HG03432 (cell line): ENCODE measurements around the gene LHX5.
"Not testable (repeated sequence)": the region's sequence is repeated elsewhere in the genome, so short reads cannot be mapped to it uniquely, and the experiment has no call there.

Experiments used
- ATAC-seq: cut with Tn5 transposase; IDR thresholded peaks from one replicate; pipeline ENCODE4 v1.9.1; 2021; ENCODE audit warnings: mild to moderate bottlenecking, moderate library complexity; ENCODE audit not compliant: unreplicated experiment

LHX5 gene

DNA sequence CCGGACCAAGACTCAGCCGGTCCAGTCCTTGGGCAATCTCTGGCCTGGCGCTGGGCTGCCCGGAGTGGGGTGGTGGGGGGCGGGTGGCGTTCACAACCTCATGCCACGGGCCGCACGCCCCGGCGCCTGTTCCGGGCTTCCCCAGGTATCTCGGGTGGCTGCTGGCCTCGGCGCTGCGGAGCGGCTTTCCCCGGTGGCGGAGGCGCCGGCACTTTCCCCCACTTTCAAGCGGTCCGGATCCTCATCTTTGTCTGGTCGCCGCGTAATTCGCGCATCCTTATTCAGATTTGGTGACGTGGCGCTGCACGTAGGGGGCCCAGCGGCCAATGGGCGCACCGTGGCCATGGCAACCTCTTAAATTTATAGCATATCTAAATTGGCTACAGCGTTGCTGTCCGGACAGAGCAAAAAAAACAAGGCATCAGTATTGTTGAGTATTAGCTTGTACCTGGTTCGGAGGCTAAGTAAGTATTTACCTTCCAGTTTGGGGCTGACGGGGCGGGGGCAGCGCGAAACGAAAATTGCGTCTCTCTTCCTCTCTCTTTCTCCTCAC is at the start of gene LHX5:
Gene LHX5, minus strand, starts transcription at position 253 of the 553 bp plus-strand sequence. CDS start 373 bp downstream, outside the sequence.
- no peak for ATAC-seq

DNA sequence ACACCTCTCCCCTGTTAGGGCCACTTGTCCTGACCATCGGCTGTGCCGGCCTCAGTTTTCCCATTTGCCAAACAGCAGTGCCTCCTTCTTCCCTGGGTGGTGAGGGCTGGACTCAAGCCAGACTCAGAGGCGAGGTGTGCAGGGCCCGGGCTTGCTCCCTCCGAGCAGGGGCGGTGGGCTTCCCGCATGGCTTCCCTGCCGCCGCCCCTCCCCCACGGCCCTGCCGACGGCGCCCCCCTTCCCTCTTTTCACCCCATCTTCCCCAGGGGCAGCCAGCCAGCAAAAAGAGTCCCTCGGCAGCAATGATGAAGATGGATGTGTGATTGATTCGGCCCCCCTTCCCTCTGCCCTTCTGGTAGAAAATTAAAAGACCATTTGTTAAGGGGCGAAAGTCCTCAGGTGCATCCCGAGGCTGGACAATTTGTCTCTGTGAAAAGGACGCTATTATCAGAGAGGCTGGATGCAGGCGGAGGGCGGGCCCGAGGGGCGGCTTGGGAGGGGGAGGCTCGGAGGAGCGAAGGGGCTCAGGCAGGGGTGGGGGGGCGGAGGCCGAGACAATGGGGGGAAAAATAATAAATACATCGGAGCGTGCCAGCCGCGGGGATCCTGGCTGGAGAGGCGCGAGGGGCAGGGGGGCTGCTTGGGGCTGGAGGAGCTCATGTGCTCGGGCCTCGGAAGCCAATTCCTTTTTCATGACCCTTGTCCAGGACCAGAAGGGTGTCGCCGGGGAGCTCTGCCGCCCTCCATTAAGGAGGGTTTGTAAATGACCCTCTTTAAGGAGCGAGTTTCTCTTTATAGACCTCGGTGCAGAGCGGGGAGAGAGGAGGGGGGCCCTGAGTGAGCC is 48.0 kb upstream of the LHX5 start:
- no peak for ATAC-seq

DNA sequence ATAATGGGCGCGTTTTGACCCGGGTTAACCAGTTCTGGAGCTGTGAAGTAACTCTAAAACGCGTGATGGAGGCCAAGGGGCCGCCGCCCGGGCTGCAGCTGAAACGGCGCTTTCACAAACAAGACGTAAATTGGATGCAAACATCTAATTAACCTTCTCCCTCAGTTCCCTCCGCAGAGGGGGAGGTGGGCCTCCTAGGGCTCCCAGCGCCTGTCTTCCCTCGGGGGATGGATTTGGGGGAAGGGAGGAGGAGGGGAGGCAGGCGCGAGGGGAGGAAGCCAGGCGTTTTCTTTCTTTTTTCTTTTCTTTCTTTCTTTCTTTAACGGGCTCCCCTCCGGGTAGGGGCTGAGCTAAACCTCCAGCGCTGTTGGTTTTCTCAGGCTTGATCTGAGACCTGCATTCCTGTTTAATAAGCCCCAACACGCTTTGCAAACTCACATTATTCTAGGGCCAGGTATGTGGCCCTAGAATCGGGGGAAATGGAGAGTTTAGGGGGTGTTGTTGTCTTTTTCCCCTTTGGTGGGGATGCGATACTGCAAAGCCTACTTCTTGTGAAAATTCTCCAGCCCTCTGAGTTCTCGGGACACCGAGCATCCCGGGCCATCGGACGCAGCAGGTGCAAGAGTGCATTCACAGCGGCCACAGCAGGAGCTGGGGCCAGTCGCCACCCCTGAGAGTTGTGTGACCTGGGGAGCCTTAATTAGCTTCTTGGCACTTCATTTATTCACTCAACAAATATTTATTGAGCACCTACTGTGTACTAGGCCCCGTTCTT is 43.6 kb upstream of the LHX5 start:
- no peak for ATAC-seq

DNA sequence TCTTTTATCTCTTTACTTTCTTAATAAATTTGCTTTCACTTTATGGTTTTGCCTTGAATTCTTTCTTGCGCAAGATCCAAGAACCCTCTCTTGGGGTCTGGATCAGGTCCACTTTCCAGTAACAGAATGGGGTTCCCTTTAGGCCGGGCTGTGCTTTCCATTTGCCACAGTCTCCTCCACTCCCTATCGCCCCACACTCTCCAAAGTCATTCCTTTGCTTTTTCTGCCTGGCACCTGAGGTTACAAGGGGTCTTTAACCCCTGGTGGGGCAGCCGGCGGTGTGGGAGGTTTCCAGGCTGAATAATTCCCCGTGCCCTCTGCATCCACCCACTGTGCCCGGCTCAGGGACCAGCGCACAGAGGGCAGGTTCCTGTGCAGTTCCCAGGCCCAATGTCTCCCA is 42.9 kb upstream of the LHX5 start:
- no peak for ATAC-seq

DNA sequence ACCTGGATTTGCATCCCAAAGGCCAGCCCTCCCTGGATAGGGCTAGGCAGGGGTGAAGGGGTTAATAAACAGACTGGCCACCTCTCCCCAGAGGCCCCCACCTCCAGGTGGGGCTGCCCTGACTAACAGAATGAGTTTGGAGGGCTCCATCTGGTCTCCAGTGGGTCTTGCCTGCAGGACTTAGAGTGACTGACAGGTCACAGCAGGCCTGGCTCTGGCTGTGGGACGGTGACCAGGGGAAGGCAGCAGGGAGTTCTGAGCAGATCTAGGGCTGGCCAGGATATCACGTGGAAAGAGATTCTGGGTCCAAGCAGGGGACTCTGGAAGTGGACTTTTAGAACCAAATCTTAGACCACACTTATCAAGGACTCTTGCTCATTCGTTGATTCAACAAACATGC is 40.9 kb upstream of the LHX5 start:
- ATAC-seq, result no peak

DNA sequence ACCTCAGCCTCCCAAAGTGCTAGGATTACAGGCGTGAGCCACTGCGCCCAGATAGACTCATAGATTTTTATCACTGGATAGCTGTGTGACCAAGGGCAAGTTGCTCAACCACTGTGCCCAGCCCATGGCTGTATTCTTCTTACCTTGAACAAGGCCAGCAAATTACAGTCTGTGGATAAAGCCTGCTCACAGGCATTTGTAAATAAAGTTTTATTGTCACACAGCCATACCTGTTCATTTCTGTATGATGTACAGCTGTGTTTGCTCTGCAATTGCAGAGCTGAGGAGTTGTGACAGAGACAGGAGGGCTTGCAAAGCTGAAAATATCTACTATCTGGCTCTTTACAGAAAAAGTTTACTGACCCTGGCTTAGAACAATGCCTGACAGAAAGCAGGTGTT is 35.2 kb upstream of the LHX5 start:
- no peak for ATAC-seq

DNA sequence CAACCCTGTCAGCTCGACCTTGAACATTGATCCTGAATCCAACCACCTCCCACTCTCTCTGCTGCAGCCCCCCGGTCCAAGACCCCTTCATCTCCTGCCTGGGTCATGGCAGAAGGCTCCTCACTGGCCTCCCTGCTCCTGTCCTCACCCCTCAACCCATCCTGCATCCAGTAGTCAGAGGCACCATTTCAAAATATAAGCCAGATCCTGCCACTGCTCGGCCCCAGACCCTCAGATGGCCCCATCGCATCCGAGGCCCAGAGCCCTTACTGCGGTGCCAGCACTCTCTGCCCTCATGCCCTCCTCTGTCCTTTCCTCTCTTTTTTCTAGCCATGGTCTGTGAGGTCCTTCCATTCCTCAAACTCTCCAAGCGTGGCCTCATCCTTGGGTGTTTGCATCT is 34.3 kb upstream of the LHX5 start:
- ATAC-seq, result no peak

DNA sequence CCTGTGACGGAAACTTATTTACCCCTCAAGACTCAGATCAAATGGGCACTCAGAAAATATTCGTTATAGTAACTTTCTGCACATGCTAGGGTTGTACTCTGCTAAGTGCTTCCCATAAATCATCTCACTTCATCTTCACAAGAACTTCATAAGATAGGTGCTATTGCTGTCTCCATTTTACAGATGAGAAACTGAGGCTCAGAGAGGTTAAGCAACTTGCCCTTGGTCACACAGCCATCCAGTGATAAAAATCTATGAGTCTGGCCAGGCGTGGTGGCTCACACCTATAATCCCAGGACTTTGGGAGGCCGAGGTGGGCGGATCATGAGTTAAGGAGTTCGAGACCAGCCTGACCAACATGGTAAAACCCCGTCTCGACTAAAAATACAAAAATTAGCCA is 33.2 kb upstream of the LHX5 start:
- no peak for ATAC-seq

DNA sequence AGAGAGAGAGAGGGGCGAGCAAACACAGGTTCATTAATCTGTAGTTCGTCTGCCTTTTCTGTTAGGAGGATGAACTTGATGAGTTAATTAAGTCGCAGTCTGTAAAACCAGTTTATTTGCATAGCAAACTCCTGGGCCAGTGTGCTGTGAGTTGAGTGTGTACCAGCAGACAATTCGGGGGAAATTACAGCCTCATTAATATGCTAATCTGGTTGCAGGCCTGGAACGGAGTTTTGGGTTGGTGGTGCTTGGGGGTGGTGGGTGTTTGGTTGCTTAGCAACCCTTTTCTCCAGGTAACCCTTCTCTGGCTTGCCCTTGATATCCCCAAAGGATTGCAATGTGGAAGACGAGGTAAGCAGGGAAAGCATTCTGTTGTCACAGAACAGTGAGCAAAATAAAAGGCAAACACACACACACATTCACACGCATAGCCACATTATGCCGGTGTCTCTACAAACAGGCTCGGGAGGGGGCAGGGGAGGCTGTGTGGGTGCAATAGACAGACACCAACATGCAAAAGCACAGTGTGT is 29.2 kb upstream of the LHX5 start:
- ATAC-seq, result no peak

DNA sequence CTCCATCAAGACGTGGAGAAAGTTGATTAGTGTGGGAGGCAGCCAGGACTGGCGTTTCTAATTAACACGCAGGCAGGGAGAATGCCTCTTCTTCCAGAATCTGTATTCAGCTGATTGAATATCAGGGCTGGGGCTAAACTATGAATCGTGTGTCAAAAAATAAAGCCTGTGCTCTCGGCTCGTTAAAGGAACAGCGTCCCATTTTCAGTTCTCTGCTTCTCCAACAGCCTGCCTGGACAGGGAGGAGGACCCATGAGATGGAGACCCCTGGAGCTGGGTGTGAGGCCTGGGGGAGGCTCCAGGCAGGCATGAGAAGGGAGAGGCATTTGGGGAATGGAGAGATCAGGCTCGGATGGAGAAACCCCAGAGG is 28.6 kb upstream of the LHX5 start:
- no peak for ATAC-seq

DNA sequence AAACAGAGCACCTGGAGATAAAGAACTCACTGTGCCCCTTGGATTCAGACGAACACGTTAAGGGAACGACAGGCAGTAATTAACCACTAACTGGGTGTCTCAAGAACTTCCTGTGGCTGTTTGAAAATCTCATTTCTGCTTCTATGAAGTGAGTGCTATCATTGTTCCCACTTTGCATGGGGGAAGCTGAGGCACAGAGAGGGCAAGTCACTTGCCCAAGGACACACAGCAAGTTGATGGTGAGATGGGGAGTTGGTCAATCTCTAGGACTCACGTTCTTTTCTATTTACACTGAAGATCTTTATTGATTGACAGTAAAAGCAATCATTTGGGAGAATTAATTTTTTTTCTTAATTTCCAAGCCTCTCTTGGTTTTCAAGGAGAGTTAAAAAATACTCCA is 26.8 kb upstream of the LHX5 start:
- no peak for ATAC-seq

DNA sequence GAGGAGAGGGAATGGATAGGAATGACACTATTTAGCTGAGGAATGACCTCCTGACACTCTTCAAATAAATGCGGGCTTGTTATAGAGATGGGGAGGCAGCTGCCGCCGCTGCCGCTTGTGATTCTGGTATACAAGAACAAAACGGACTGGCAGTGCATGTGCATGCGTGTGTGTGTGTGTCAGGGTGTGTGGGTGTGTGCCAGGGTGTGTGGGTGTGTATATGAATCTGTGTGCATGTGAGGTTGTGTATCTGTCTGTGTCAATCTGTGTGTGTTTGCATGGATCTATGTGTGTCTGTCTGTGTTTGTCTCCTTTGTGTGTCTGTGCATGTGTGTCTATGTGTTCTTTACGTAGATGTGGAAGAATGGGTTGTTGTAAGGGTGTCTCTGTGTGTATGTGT is 26.0 kb upstream of the LHX5 start:
- no peak for ATAC-seq

DNA sequence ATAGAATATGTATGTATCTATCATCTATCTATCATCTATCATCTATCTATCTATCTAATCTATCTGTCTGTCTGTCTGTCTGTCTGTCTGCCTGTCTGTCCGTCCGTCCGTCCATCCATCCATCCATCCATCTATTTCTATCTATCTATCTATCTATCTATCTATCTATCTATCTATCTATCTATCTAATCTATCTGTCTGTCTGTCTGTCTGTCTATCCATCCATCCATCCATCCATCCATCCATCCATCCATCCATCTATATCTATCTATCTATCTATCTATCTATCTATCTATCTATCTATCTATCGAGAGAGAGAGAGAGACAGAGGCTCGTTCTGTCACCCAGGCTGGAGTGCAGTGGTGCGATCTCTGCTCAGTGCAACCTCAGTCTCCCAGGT is 24.3 kb upstream of the LHX5 start:
- not testable (repeated sequence) for ATAC-seq

DNA sequence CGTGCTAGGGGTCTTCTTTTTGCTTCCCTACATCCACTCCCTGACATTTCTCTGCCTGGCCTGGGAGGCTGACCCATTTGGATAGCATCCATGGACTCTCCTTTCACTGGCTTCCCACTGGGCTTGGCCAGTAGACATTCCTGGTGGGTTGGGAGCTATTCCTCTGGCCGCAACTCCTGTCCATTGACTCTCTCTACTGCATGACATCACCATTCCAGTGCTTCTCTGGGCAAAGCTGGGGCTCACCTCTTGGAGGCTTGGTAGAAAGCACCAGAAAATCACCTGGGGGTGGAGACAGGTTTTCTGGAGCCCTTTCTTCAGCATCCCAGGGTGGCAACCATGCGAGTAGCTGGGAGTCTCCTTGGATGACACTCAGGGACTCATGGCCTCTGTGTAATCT is 16.7 kb upstream of the LHX5 start:
- no peak for ATAC-seq

DNA sequence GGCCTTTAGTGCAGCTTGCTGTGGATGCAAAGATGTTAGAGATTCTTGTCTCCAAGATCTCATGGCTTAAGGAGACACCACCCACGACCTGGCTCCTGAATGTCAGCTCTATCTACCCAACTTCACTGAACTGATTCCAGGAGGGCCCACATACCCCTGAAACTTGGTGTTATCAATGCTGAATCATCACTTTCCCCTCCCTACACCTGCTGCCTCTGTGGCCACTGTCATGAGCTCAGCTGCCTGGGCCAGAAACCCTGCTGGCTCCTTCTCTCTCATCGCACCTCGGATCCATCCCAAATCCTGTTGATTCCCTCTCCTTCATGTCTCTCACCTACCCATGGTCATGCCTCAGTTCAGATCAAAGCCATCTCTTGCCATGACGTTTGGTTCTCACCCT is 15.1 kb upstream of the LHX5 start:
- no peak for ATAC-seq

DNA sequence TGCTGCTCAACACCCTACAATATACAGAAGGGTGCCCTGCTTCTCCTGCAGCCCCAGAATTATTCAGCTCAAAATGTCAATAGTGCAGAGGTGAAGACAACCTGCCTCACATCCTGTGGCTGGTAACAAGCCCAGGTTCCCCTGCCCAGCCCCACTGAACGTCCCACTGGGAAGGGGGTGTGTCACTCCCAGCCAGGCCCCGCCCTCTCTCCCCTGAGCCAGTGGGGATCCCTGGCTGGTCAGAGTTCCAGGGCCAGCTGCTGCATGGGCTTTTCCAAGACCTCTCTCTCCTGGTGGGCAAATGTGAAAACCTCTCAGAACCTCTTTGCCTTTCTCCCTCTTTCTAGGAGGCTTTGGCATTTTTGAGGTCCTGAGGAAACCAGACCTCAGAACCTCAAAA is 13.7 kb upstream of the LHX5 start:
- ATAC-seq, result no peak

DNA sequence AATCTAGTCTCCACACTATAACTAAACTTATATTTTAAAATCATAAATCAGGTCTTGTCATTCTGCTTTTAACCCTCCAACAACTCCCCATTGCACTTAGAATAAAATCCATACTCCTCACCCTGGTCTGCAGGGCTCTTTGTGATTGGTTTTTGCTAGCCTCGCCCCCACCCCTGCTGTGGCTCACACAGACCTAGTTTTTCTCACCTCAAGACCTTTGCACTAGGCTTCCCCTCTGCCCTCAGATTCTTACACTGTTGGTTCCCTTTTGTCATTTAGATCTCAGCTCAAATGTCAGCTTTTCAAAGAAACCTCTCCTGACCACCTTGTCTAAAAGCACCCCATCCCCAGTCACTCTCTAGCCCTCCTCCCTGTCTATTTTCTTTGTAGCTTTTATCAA is 10.7 kb upstream of the LHX5 start:
- ATAC-seq, result no peak

DNA sequence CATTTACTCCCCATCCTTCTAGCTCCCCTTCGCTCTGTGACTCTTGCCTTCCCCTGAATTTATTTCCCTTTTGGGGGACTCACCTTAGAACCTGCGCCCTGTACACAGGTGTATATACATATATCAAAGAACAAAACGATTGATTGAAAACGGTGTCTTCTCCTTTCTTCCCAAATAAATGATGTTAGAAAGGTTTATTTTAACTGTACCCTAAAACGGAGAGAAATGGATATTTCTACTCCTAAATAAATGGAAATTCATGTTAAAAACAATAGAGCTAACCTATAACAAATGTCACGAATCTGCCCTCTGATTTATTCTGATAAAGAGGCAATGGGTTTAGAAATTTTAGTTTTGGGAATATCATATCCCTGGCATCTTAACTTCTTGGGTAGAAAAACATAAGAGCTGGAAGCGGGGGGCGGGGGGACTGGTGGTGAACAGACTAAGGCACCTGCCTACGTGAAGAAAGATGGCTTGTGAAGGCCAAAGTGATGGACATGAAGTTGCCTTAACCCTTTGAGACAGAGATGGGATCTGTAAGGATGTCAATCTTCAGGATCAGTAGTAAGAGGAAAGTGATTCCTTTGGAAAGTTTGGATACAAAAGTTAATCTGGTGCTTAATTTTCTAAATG is 8.8 kb upstream of the LHX5 start:
- no peak for ATAC-seq

DNA sequence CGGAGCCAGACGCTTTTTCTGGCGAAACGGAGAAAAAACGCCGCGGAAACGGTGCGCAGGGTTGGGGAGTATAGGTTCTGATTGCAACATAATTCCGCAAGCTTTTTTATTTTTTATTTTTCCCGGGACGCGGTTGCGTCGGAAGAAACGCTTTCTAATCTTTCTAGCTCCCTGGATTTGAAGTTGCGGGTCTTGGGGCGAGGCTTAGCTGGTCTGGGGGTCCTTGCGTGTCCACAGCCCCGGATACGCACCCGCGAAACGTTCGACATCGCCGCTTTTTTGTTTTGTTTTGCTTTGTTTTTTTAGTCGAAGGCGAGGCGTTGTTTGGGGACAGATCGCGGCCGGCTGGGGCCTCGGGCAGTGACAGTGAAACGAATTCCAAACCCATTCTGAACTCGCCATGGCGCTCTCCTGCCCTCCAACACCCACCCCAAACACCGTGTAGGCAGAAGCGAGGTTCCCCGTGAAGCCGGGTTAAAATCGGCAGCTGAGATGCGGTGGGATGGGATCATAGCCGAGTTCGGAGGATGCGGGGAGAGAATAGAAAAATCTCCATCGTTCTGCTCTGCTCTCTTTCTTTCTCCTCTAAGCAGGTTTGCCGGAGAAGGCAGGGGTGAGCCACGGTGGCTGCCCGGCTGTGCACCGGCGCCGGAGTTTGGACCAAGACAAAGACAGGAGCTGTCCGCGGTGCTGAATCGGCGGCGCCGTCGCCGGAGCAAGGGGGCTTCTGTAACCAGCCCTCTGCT is 8.1 kb upstream of the LHX5 start:
- no peak for ATAC-seq

DNA sequence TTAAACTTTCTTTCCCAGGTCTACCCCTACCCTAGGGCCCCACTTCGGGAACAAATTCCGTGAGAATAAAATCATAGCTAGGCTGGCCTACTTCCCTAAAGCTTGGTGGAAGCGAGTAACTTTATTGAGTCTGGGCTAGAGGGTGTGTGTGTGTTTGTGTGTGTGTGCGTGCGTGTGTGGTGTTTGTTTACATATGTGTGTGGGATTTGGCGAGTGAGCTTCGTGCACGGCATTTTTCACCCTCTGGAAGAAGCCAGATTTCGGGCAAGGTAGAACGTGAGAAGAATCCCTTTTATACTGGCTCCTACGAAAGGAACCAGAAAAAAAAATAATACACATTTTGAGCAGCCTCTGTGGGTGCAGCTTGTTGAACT is 7.5 kb upstream of the LHX5 start:
- no peak for ATAC-seq
